ENCODE measurements around the gene GFI1. TPM values are rescaled to one million over a fixed set of nuclear protein-coding genes. Genes with fewer than 3 reads are reported as not detected.

GFI1 gene
- total RNA-seq, 4 donors from 2014 or later, result not detected

DNA sequence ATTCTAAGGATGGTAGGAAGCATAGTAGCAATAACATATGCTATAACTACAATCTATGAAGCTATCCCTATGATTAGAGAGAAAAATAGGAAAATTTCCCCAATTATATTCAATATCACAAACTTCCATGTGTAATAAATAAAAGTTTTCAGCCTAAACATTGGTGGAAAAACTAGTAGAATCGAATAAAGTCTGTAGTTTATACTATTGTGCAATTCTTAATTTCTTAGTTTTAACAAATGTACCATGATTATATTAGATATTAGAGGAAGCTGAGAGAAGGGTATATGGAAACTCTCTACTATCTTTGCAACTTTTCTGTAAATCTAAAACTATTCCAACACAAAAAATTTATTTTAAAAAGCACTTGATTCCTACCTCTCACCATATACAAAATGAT lies 13.8 kb upstream of the GFI1 start:
- intact Hi-C loops (cut with DNase I; ENCODE audit: low total_unique reads) (no loop called here), in situ Hi-C loops (cut with MboI; ENCODE audit: low sequenced_read_pairs in 4 of 4) (no loop called here)
- Histone ChIP-seq H3K4me1 (no peaks in the 10 kb centered on the region), H3K9me3 (no peaks in the 10 kb centered on the region), H3K27ac (no peak overlapping the region), H3K36me3 (no peaks in the 10 kb centered on the region), H3K27me3 (no peaks in the 10 kb centered on the region), H3K4me3 (no peak overlapping the region)
- no peak for TF ChIP-seq CTCF (IDR thresholded peaks at IDR 0.05 in 4 of 5, conservative IDR thresholded peaks at IDR 0.05 in 1 of 5)
- no peak for TF ChIP-seq POLR2A (IDR thresholded peaks at IDR 0.05)
- no peak for DNase-seq
- no peak for ATAC-seq

DNA sequence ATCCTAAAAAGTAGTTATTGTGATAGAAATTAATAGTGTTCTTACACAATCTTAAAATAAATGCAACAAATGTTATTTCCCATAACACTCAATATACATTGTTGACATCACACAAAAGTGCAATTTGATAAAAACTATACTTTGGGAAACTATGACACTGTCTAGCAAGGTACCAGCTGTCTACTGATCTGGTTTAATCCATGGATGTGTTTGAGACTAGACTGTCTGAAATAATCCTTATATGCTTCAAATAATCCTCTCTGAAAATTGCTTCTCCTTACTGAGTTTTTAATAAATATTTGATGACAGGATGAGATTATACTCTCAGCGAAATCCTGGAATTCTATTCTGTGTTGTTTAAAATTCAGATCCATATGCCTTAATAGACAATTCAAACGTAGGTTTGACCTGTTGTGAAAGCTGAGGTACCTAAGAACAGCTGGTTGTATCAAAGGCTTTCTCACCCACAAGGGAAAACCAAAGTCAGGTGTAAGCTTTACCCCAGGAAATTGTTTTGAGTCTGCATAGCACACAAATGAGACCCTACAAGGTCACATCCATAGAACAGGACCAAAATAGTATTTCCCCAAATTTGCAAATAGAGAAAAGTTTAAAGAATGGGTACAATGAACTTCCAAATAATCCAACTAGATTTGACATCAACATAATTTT lies 8.8 kb upstream of the GFI1 start:
- no peaks in the 10 kb centered on the region for H3K4me1 ChIP-seq
- no peaks in the 10 kb centered on the region for H3K9me3 ChIP-seq
- H3K36me3 ChIP-seq, result no peaks in the 10 kb centered on the region
- DNase-seq (no peak), ATAC-seq (no peak)
- TF ChIP-seq POLR2A (IDR thresholded peaks at IDR 0.05) (no peak), CTCF (IDR thresholded peaks at IDR 0.05 in 4 of 5, conservative IDR thresholded peaks at IDR 0.05 in 1 of 5) (no peak)
- intact Hi-C loops (cut with DNase I; ENCODE audit: low total_unique reads) (no loop called here), in situ Hi-C loops (cut with MboI; ENCODE audit: low sequenced_read_pairs in 4 of 4) (no loop called here)
- no peak overlapping the region for H3K27ac ChIP-seq
- no peaks in the 10 kb centered on the region for H3K27me3 ChIP-seq
- H3K4me3 ChIP-seq, result no peak overlapping the region

DNA sequence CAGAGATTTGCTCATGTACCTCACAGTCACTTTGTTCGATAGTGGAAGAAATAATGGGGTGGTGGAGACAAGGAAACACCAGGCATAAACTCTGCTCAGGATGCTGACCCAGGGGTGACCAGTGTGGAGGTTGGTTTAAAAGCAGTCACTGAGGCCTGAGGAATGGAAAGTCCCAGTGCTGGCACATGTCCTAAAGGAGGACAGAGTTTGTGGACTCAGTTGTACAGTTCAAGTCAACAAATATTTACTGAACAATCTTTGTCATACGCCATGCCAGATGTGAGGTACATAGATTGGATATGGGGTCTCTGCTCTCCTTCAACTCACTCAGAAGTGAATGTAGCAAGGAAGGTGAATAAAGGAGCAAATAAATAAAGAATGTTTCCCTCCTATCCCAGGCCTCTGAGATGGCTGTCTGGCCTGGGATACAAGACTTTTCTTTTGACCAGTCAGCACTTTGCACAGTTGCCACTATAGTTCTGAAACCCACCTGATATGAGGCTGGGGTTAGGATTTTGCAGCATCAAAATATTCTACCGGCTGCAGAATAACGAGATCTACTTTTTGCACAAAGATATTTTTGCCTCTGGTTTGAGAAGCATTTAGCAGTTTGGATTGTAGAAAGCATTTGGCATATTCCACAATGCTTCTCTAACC lies 7.9 kb upstream of the GFI1 start:
- Histone ChIP-seq H3K4me3 (no peak overlapping the region), H3K27ac (no peak overlapping the region), H3K4me1 (no peaks in the 10 kb centered on the region), H3K36me3 (no peaks in the 10 kb centered on the region), H3K9me3 (no peaks in the 10 kb centered on the region), H3K27me3 (peaks cover 0 to 2% (median 0%) of the 10 kb centered on the region in 3 donors)
- intact Hi-C loops (cut with DNase I; ENCODE audit: low total_unique reads), result no loop called here
- DNase-seq (no peak), ATAC-seq (no peak)
- in situ Hi-C loops (cut with MboI; ENCODE audit: low sequenced_read_pairs in 4 of 4), result no loop called here
- no peak for TF ChIP-seq POLR2A (IDR thresholded peaks at IDR 0.05)
- no peak for TF ChIP-seq CTCF (IDR thresholded peaks at IDR 0.05 in 4 of 5, conservative IDR thresholded peaks at IDR 0.05 in 1 of 5)

DNA sequence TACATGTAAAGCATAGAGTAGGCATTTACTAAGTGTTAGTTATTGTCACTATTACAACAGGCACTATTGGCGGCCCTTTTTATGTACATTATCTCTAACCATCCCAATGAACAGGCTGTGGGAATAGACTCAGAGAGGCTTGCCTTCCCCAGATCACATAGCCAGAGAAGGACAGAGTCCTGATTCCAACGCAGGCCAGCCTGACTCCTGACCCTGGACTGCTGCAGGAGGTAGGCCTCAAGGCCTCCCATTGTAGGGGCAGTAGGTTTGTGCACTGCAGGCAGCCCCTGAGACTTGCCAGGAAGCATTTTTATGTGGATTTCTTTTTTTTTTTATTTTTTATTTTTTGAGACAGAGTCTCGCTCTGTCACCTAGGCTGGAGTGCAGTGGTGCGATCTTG lies 6.4 kb upstream of the GFI1 start:
- DNase-seq (no peak), ATAC-seq (no peak)
- intact Hi-C loops (cut with DNase I; ENCODE audit: low total_unique reads) (no loop called here), in situ Hi-C loops (cut with MboI; ENCODE audit: low sequenced_read_pairs in 4 of 4) (no loop called here)
- Histone ChIP-seq H3K4me3 (no peak overlapping the region), H3K9me3 (no peaks in the 10 kb centered on the region), H3K27me3 (peaks cover 4 to 11% (median 11%) of the 10 kb centered on the region in 3 donors), H3K36me3 (no peaks in the 10 kb centered on the region), H3K27ac (no peak overlapping the region), H3K4me1 (no peaks in the 10 kb centered on the region)
- TF ChIP-seq POLR2A (IDR thresholded peaks at IDR 0.05), result no peak
- TF ChIP-seq CTCF (IDR thresholded peaks at IDR 0.05 in 4 of 5, conservative IDR thresholded peaks at IDR 0.05 in 1 of 5), result no peak

Measured in gastrocnemius medialis (tissue), 4 donors.